Tibial artery (tissue), 4 donors: ENCODE data around the gene ACAD9.

Experiments used
- DNase-seq, 2 donors: peaks; one replicate each; pipeline ENCODE4 v3.0.0-alpha.2; 2019
- H3K27ac ChIP-seq, 2 donors: fragments of 200-600 bp; sonication (generic) in 1 of 2; 1 replicate in 1 of 2; 2 replicates in 1 of 2; pipeline ENCODE4 v1.5.1; 2018 to 2019; ENCODE audit warnings: mild to moderate bottlenecking in 1 of 2
- H3K27me3 ChIP-seq, 2 donors: fragments of 200-600 bp; sonication (generic) in 1 of 2; one replicate each; pipeline versions ENCODE4 v1.5.1 to v1.6.0; 2016 to 2019
- H3K36me3 ChIP-seq, 3 donors: fragments of 200-600 bp; sonication (generic) in 2 of 3; one replicate each; pipeline ENCODE4 v1.5.1; 2016 to 2019; ENCODE audit warnings: mild to moderate bottlenecking in 2 of 3
- H3K4me1 ChIP-seq, 4 donors: fragments of 200-600 bp; sonication (generic) in 2 of 4; 1 replicate in 3 of 4; 2 replicates in 1 of 4; pipeline ENCODE4 v1.5.1; 2016 to 2019
- H3K4me3 ChIP-seq, 2 donors: fragments of 200-600 bp; sonication (generic) in 1 of 2; 1 replicate in 1 of 2; 2 replicates in 1 of 2; pipeline ENCODE4 v1.5.1; 2018 to 2019; ENCODE audit warnings: mild to moderate bottlenecking in 2 of 2
- H3K9me3 ChIP-seq, 3 donors: fragments of 200-600 bp; sonication (generic) in 1 of 3; one replicate each; pipeline ENCODE4 v1.5.1; 2016 to 2019
- CTCF ChIP-seq, 2 experiments: fragments of 200-600 bp in 1 of 2; fragments of 450-650 bp in 1 of 2; IDR thresholded peaks; one replicate each; pipeline ENCODE4 v1.5.1; 2017 to 2019; ENCODE audit warnings: antibody characterized with exemption in 2 of 2, mild to moderate bottlenecking in 1 of 2, moderate library complexity in 1 of 2
- intact Hi-C: fragments of 100-400 bp; cut with DNase I; formaldehyde crosslinking; loops from one replicate; pipeline ENCODE4 v1.15.0; 2023; ENCODE audit warnings: low total_unique reads

Gene ACAD9

GRCh38 chr3:128881576-128881975, 2.2 kb downstream of the ACAD9 start:
- Histone ChIP-seq H3K27me3 (no peaks in the 10 kb centered on the region), H3K4me1 (peaks cover 0 to 42% (median 28%) of the 10 kb centered on the region in 4 donors), H3K4me3 (no peak overlapping the region), H3K36me3 (peaks cover 5 to 29% (median 5%) of the 10 kb centered on the region in 3 donors), H3K9me3 (no peaks in the 10 kb centered on the region), H3K27ac (no peak overlapping the region)
- no peak for DNase-seq
- no peak for TF ChIP-seq CTCF (IDR thresholded peaks at IDR 0.05)
- intact Hi-C loops, result no loop called here

- Histone ChIP-seq H3K9me3 (no peaks in the 10 kb centered on the region), H3K36me3 (peaks cover 9 to 39% (median 10%) of the 10 kb centered on the region in 3 donors), H3K27me3 (no peaks in the 10 kb centered on the region), H3K4me3 (no peak overlapping the region), H3K27ac (no peak overlapping the region), H3K4me1 (peaks cover 0 to 38% (median 27%) of the 10 kb centered on the region in 4 donors)
- no peak for TF ChIP-seq CTCF (IDR thresholded peaks at IDR 0.05)
- intact Hi-C loops, result no loop called here
- DNase-seq, result no peak
These were observed 3.3 kb downstream of the ACAD9 start for GRCh38 chr3:128882719-128883118.

GRCh38 chr3:128884992-128885391, 5.6 kb downstream of the ACAD9 start:
- TF ChIP-seq CTCF (IDR thresholded peaks at IDR 0.05), result no peak
- DNase-seq, result no peak

GRCh38 chr3:128889139-128889894, 9.9 kb downstream of the ACAD9 start:
- Histone ChIP-seq H3K4me1 (no peaks in the 10 kb centered on the region), H3K9me3 (no peaks in the 10 kb centered on the region), H3K27me3 (no peaks in the 10 kb centered on the region), H3K27ac (no peak overlapping the region), H3K36me3 (peaks cover 16 to 65% (median 18%) of the 10 kb centered on the region in 3 donors), H3K4me3 (no peak overlapping the region)
- TF ChIP-seq CTCF (IDR thresholded peaks at IDR 0.05), result no peak
- DNase-seq, result no peak
- intact Hi-C loops, result no loop called here

More at GRCh38 chr3:128884992-128885391, 5.6 kb downstream of the ACAD9 start:
- Histone ChIP-seq H3K9me3 (no peaks in the 10 kb centered on the region), H3K36me3 (peaks cover 9 to 58% (median 10%) of the 10 kb centered on the region in 3 donors), H3K4me3 (no peak overlapping the region), H3K27me3 (no peaks in the 10 kb centered on the region), H3K27ac (no peak overlapping the region), H3K4me1 (peaks cover 0 to 26% (median 15%) of the 10 kb centered on the region in 4 donors)
- intact Hi-C loops, result no loop called here

- Histone ChIP-seq H3K9me3 (no peaks in the 10 kb centered on the region), H3K4me3 (no peak overlapping the region), H3K27me3 (no peaks in the 10 kb centered on the region), H3K36me3 (peaks cover 69 to 81% (median 74%) of the 10 kb centered on the region in 3 donors), H3K4me1 (no peaks in the 10 kb centered on the region), H3K27ac (no peak overlapping the region)
- intact Hi-C loops, result no loop called here
- DNase-seq, result peak in 1 of 2 donors; percentile 42
- no peak for TF ChIP-seq CTCF (IDR thresholded peaks at IDR 0.05)
These were observed 16.6 kb downstream of the ACAD9 start for GRCh38 chr3:128895843-128896697.
